WERI-Rb-1 (cell line): Measurements from ENCODE around the gene CD69.

Experiments
- DNase-seq: peaks from one replicate; pipeline ENCODE4 v3.0.0-alpha.2; 2020
- H3K27ac ChIP-seq: fragments of 250-450 bp; sonication (Bioruptor Pico); 2 replicates; pipeline ENCODE4 v1.5.1; 2020; ENCODE audit warnings: mild to moderate bottlenecking, moderate library complexity
- H3K27me3 ChIP-seq: fragments of 250-450 bp; sonication (Bioruptor Pico); 2 replicates; pipeline ENCODE4 v1.5.1; 2021; ENCODE audit warnings: mild to moderate bottlenecking, low read depth, moderate library complexity; ENCODE audit not compliant: insufficient read depth, severe bottlenecking
- H3K36me3 ChIP-seq: fragments of 250-450 bp; sonication (Bioruptor Pico); 2 replicates; pipeline ENCODE4 v1.5.1; 2020; ENCODE audit warnings: mild to moderate bottlenecking, moderate library complexity
- H3K4me3 ChIP-seq: 2 replicates; pipeline ENCODE4 v1.5.1; 2011; ENCODE audit warnings: low read depth, mild to moderate bottlenecking, control low read depth, low read length
- H3K9me3 ChIP-seq: fragments of 250-450 bp; sonication (Bioruptor Pico); 2 replicates; pipeline ENCODE4 v1.5.1; 2021; ENCODE audit warnings: mild to moderate bottlenecking, moderate library complexity; ENCODE audit not compliant: severe bottlenecking
- TF ChIP-seq, protein P1 (sequence below): IDR thresholded peaks from 2 replicates; pipeline ENCODE4 v1.5.1; 2011; ENCODE audit warnings: low read depth, mild to moderate bottlenecking, control low read depth, inconsistent platforms, low read length

Gene CD69

DNA sequence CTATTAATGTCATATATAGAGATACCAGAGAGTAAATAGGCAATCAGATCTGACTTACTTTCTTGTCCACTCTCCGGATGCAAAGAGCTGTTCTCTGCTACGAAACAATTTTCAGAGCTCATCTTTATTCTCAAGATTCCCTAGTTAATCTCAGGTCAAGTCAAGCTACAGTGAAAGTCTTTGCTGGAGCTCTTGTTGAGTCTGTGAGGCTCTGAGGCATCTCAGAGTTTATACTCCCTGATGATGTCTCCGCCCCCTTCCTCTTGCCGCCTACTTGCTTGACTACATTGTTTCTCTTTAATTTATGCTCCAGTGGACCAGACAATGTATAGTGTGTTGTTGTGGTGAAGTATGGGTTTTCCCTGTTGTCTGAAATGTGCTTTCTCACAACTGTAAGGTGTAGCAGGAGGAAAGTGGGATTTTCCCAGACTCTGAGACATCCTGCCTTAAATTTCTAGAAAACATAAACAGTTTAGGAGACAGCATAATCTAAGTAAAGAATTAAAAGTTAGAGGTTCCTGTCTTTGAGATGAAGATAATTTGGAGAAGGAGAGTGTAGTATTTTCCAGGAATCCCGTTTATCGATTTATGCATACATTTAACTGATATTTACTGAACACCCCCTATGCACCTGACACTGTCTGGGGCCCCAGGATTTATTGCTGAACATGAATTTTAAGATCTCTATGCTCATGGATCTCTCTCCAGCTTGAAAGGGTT is at the start of gene CD69:
Gene CD69 (minus strand): TSS at position 203 of the 720 bp plus-strand sequence. CDS start 81 bp downstream, at position 122.
- Histone ChIP-seq H3K27ac (no peak within 1 kb of the TSS), H3K4me3 (no peak within 1 kb of the TSS), H3K27me3 (no peaks in the 10 kb centered on the region), H3K36me3 (no peaks in the 10 kb centered on the region), H3K9me3 (no peaks in the 10 kb centered on the region)
- TF ChIP-seq, protein P1, sequence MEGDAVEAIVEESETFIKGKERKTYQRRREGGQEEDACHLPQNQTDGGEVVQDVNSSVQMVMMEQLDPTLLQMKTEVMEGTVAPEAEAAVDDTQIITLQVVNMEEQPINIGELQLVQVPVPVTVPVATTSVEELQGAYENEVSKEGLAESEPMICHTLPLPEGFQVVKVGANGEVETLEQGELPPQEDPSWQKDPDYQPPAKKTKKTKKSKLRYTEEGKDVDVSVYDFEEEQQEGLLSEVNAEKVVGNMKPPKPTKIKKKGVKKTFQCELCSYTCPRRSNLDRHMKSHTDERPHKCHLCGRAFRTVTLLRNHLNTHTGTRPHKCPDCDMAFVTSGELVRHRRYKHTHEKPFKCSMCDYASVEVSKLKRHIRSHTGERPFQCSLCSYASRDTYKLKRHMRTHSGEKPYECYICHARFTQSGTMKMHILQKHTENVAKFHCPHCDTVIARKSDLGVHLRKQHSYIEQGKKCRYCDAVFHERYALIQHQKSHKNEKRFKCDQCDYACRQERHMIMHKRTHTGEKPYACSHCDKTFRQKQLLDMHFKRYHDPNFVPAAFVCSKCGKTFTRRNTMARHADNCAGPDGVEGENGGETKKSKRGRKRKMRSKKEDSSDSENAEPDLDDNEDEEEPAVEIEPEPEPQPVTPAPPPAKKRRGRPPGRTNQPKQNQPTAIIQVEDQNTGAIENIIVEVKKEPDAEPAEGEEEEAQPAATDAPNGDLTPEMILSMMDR, result no peak
- no peak for DNase-seq

DNA sequence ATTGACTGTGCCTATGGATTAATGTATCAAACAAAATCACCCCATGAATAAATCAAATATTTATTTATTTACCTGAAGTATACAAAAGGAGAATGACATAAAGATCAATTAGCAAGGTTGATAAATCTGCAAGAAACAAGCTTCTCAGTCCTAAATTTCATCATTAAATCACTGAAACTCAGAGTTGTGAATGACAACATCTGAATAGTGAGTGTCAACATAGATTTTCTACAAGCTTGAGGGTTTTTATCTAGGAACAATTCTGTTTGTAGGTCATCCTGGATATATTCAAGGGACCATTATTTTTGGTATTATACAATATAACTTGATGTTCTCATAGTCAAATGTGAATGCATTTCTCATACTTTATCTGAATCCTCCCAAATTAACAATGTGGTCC is 49.2 kb upstream of the CD69 start:
- TF ChIP-seq, protein P1, result no peak

DNA sequence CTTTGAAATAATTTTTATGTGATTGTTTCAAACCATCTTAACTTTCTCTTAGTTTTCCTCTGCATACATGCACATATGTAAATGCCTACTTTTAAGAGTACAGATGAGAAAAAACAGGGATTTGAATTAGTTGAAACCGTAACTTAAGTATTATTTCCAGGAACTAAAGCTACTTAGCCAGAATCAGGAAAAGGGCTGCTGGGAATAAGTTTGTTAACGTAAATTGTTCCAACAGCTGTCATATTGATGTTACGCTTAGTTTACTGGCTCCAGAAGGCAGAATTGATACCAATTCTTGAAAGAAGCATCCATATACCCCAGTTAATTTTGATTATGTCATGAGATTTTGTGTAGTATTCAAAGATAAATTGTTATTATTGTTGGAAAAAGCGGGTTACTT is 48.6 kb upstream of the CD69 start:
- no peaks in the 10 kb centered on the region for H3K36me3 ChIP-seq
- TF ChIP-seq, protein P1, result no peak
- no peaks in the 10 kb centered on the region for H3K9me3 ChIP-seq
- no peaks in the 10 kb centered on the region for H3K27me3 ChIP-seq
- no peak for DNase-seq
- H3K27ac ChIP-seq, result no peak overlapping the region
- H3K4me3 ChIP-seq, result no peak overlapping the region

More for the DNA sequence above, 49.2 kb upstream of the CD69 start:
- DNase-seq, result no peak
- Histone ChIP-seq H3K9me3 (no peaks in the 10 kb centered on the region), H3K36me3 (no peaks in the 10 kb centered on the region), H3K27ac (no peak overlapping the region), H3K4me3 (no peak overlapping the region), H3K27me3 (no peaks in the 10 kb centered on the region)

DNA sequence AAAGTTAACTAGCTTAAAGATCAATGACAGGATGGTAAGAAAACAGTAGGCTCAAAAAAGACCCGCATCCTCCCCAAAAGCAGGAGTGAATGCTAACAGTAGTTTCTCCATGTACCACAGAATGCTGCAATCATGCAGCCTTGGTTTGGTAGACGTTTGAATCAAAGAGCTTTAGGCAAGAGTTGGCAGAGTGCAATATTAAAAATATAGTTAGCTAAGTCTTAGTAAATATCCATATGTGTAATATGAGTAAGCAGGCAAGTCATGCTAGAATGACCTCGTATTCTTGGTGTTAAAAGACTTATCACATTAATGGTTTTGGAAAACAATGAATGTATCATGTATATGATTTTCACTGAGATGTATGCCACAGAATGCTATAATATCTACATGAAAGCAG is 47.8 kb upstream of the CD69 start:
- Histone ChIP-seq H3K36me3 (no peaks in the 10 kb centered on the region), H3K27me3 (no peaks in the 10 kb centered on the region)

DNA sequence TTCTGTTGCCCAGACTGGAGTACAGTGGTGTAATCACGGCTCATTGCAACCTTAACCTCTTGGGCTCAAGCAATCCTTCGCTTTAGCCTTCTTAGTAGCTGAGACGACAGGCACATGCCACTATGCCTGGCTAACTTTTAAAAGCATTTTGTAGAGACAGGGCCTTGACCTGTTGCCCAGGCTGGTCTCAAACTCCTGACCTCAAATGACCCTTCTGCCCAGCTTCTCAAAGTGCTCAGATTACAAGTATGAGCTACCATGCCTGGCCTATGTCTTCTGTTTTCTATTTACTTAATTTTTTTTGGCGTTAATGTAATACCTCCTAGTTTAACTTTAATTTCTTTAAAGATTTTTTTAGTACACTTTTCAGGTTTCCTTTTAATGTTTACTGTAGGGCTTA is 46.0 kb upstream of the CD69 start:
- Histone ChIP-seq H3K9me3 (no peaks in the 10 kb centered on the region), H3K27ac (no peak overlapping the region), H3K36me3 (no peaks in the 10 kb centered on the region), H3K4me3 (no peak overlapping the region), H3K27me3 (no peaks in the 10 kb centered on the region)
- TF ChIP-seq, protein P1, result no peak
- DNase-seq, result no peak

More for the DNA sequence above, 47.8 kb upstream of the CD69 start:
- no peak for DNase-seq
- no peak overlapping the region for H3K27ac ChIP-seq
- no peak overlapping the region for H3K4me3 ChIP-seq
- H3K9me3 ChIP-seq, result no peaks in the 10 kb centered on the region
- TF ChIP-seq, protein P1, result no peak

DNA sequence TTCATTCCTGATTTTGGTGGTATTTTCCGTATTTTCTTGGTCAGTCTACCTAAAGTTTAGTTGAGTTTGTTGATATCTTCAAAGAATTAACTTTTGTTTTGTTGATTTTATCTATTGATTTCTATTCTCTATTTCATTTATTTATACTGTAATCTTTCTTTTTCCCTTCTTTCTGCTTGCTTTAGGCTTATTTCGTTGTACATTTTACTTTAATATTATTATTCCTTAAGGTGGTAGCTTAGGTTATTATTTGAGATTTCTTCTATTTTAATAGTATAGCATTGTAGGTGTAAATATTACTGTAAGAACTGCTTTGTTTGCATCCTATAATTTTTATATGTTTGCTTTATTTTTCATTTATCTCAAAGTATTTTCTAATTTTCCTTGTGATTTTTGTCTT is 45.2 kb upstream of the CD69 start:
- H3K36me3 ChIP-seq, result no peaks in the 10 kb centered on the region
- H3K27me3 ChIP-seq, result no peaks in the 10 kb centered on the region
- no peak overlapping the region for H3K4me3 ChIP-seq
- no peak overlapping the region for H3K27ac ChIP-seq
- DNase-seq, result no peak
- H3K9me3 ChIP-seq, result no peaks in the 10 kb centered on the region
- TF ChIP-seq, protein P1, result no peak
